HepG2 (cell line): Measurements from ENCODE around the gene SKP2. TPM values are rescaled to one million over a fixed set of nuclear protein-coding genes. Genes with fewer than 3 reads are reported as not detected.

Source experiments
- ARHGAP35 ChIP-seq: sonication (generic); formaldehyde crosslinking; IDR thresholded peaks from 2 replicates; pipeline ENCODE4 v1.9.0; 2022; ENCODE audit warnings: mild to moderate bottlenecking, inconsistent platforms, moderate library complexity, missing genetic modification reagents, borderline replicate concordance
- HNRNPL ChIP-seq: fragments of 200-400 bp; formaldehyde crosslinking; IDR thresholded peaks from 2 replicates; pipeline ENCODE4 v1.6.1; 2017; ENCODE audit warnings: mild to moderate bottlenecking, low read depth, low read length
- MXI1 ChIP-seq: IDR thresholded peaks from 3 replicates; pipeline ENCODE4 v1.6.1; 2012; ENCODE audit warnings: low read depth, low read length, inconsistent platforms, borderline replicate concordance
- RFX1 ChIP-seq: fragments of 450-650 bp; IDR thresholded peaks from 2 replicates; pipeline ENCODE4 v1.6.1; 2017
- SAP130 ChIP-seq: IDR thresholded peaks from 2 replicates; pipeline ENCODE4 v1.6.1; 2016; ENCODE audit warnings: low read depth
- STAG1 ChIP-seq: sonication (generic); formaldehyde crosslinking; IDR thresholded peaks from 2 replicates; pipeline ENCODE4 v1.4.0; 2020; ENCODE audit warnings: missing genetic modification reagents
- ZNF747 ChIP-seq: sonication (generic); formaldehyde crosslinking; IDR thresholded peaks from 2 replicates; pipeline ENCODE4 v1.8.1; 2023; ENCODE audit warnings: missing genetic modification reagents, mild to moderate bottlenecking, borderline replicate concordance
- polyA plus RNA-seq, 8 experiments: library from polyadenylated mRNA; depleted of rRNA in 3 of 8; stranded (reverse) in 7 of 8; unstranded in 1 of 8; fragments of >200 nt; fragmentation: Illumina TruSeq in 4 of 8; extraction: Trizol in 4 of 8; gene quantifications; 2 replicates each; pipeline versions ENCODE4 v1.2.1 to v1.2.3, GENCODE V29; 2011 to 2016; ENCODE audit warnings: low read depth in 4 of 8, missing spikeins in 1 of 8, mixed read lengths in 1 of 8; ENCODE audit not compliant: insufficient read depth in 1 of 8
- total RNA-seq, 5 experiments: library from RNA; depleted of rRNA; stranded (reverse); fragments of >200 nt; fragmentation: Illumina TruSeq; extraction: Trizol; gene quantifications; 2 replicates each; pipeline ENCODE4 v1.2.3, GENCODE V29; 2016; ENCODE audit warnings: low read depth in 1 of 5
- TF ChIP-seq, protein P1 (sequence below): sonication (generic); formaldehyde crosslinking; IDR thresholded peaks from 2 replicates; pipeline ENCODE4 v1.8.1; 2023; ENCODE audit warnings: mild to moderate bottlenecking, moderate library complexity, missing genetic modification reagents
- TF ChIP-seq, protein P2 (sequence below): sonication (generic); formaldehyde crosslinking; IDR thresholded peaks from 2 replicates; pipeline ENCODE4 v1.4.0; 2020; ENCODE audit warnings: mild to moderate bottlenecking, missing genetic modification reagents
- TF ChIP-seq, protein P3 (sequence below): IDR thresholded peaks from 2 replicates; pipeline ENCODE4 v1.6.1; 2016; ENCODE audit warnings: low read depth, missing genetic modification reagents, missing compliant biosample characterization
- TF ChIP-seq, protein P4 (sequence below): IDR thresholded peaks from 2 replicates; pipeline ENCODE4 v1.6.1; 2016
- TF ChIP-seq, protein P5 (sequence below): sonication (generic); formaldehyde crosslinking; IDR thresholded peaks from 2 replicates; pipeline ENCODE4 v1.9.0; 2021; ENCODE audit warnings: mild to moderate bottlenecking, missing genetic modification reagents

SKP2 gene
- total and polyA plus RNA-seq, 2 of the 13 experiments (the other 11 are each of a cell fraction or from before 2014, with no cell fraction given) = 29.6 to 84.1 TPM

DNA sequence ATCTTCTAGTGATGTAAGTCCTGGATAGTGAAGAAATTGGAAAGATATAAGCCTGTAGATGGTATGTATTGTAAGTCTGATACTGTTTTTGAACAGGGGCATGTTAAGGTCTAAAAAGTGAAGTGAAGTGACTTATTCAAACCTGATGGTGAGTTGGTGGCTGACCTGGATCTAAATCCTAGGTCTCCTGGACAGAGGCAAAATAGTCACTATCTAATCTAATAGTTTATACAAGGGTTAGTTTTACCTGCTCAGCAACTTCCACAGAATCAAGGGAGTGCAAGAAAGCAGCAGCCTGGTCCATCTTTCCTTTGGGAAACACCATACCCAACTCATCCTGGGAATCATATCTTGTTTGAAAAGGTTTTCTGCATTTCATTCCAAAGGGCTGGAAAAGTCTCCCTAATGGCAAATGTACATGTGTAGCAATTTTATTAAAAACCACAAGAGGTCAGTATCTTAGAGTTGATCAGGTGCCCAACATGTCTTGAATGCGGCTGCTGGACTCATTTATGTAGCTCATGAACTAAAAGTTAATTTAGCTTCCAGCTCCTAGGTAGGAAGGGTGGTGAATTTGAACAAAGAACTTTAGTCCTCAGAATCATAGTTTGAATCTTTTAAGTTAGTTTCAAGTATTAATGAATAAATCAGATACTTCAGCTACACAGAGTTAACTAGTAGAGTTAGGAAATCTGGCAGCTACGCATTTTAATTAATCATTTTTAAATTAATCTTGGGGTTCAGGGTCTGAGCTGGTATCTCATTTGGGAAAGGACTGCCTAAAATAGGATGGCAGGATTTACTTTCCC lies 26.0 kb downstream of the SKP2 start (continued):
- TF ChIP-seq, protein P1, sequence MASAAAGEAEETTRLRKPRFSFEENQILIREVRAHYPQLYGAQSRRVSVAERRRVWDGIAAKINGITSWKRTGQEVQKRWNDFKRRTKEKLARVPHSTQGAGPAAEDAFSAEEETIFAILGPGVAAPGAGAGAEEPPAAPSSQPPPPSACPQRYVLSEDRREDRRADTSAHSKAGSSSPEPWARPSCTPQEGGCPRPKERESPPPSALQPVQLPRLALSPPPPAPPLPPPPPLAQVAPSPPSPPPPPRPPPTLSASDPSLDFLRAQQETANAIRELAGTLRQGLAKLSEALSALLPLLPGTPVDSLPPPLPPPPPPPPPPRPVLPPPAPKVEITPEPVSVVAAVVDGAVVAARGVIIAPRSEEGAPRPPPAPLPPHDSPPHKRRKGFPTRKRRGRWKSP = no peak
- TF ChIP-seq ARHGAP35 (CRISPR knock-in tag) = no peak
- no peak for TF ChIP-seq HNRNPL
- TF ChIP-seq, protein P2, sequence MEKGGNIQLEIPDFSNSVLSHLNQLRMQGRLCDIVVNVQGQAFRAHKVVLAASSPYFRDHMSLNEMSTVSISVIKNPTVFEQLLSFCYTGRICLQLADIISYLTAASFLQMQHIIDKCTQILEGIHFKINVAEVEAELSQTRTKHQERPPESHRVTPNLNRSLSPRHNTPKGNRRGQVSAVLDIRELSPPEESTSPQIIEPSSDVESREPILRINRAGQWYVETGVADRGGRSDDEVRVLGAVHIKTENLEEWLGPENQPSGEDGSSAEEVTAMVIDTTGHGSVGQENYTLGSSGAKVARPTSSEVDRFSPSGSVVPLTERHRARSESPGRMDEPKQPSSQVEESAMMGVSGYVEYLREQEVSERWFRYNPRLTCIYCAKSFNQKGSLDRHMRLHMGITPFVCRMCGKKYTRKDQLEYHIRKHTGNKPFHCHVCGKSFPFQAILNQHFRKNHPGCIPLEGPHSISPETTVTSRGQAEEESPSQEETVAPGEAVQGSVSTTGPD (CRISPR knock-in tag) = no peak
- 0 out of 2 replicates have a peak, but pooled peaks have one; percentile 14 for TF ChIP-seq SAP130 (CRISPR knock-in tag)
- TF ChIP-seq RFX1 = no peak
- peak; percentile 66 for TF ChIP-seq STAG1
- no peak for TF ChIP-seq ZNF747 (CRISPR knock-in tag)
- TF ChIP-seq, protein P3, sequence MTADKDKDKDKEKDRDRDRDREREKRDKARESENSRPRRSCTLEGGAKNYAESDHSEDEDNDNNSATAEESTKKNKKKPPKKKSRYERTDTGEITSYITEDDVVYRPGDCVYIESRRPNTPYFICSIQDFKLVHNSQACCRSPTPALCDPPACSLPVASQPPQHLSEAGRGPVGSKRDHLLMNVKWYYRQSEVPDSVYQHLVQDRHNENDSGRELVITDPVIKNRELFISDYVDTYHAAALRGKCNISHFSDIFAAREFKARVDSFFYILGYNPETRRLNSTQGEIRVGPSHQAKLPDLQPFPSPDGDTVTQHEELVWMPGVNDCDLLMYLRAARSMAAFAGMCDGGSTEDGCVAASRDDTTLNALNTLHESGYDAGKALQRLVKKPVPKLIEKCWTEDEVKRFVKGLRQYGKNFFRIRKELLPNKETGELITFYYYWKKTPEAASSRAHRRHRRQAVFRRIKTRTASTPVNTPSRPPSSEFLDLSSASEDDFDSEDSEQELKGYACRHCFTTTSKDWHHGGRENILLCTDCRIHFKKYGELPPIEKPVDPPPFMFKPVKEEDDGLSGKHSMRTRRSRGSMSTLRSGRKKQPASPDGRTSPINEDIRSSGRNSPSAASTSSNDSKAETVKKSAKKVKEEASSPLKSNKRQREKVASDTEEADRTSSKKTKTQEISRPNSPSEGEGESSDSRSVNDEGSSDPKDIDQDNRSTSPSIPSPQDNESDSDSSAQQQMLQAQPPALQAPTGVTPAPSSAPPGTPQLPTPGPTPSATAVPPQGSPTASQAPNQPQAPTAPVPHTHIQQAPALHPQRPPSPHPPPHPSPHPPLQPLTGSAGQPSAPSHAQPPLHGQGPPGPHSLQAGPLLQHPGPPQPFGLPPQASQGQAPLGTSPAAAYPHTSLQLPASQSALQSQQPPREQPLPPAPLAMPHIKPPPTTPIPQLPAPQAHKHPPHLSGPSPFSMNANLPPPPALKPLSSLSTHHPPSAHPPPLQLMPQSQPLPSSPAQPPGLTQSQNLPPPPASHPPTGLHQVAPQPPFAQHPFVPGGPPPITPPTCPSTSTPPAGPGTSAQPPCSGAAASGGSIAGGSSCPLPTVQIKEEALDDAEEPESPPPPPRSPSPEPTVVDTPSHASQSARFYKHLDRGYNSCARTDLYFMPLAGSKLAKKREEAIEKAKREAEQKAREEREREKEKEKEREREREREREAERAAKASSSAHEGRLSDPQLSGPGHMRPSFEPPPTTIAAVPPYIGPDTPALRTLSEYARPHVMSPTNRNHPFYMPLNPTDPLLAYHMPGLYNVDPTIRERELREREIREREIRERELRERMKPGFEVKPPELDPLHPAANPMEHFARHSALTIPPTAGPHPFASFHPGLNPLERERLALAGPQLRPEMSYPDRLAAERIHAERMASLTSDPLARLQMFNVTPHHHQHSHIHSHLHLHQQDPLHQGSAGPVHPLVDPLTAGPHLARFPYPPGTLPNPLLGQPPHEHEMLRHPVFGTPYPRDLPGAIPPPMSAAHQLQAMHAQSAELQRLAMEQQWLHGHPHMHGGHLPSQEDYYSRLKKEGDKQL = no peak
- TF ChIP-seq, protein P4, sequence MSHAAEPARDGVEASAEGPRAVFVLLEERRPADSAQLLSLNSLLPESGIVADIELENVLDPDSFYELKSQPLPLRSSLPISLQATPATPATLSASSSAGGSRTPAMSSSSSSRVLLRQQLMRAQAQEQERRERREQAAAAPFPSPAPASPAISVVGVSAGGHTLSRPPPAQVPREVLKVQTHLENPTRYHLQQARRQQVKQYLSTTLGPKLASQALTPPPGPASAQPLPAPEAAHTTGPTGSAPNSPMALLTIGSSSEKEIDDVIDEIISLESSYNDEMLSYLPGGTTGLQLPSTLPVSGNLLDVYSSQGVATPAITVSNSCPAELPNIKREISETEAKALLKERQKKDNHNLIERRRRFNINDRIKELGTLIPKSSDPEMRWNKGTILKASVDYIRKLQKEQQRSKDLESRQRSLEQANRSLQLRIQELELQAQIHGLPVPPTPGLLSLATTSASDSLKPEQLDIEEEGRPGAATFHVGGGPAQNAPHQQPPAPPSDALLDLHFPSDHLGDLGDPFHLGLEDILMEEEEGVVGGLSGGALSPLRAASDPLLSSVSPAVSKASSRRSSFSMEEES (CRISPR knock-in tag) = no peak
- no peak for TF ChIP-seq MXI1
- TF ChIP-seq, protein P5, sequence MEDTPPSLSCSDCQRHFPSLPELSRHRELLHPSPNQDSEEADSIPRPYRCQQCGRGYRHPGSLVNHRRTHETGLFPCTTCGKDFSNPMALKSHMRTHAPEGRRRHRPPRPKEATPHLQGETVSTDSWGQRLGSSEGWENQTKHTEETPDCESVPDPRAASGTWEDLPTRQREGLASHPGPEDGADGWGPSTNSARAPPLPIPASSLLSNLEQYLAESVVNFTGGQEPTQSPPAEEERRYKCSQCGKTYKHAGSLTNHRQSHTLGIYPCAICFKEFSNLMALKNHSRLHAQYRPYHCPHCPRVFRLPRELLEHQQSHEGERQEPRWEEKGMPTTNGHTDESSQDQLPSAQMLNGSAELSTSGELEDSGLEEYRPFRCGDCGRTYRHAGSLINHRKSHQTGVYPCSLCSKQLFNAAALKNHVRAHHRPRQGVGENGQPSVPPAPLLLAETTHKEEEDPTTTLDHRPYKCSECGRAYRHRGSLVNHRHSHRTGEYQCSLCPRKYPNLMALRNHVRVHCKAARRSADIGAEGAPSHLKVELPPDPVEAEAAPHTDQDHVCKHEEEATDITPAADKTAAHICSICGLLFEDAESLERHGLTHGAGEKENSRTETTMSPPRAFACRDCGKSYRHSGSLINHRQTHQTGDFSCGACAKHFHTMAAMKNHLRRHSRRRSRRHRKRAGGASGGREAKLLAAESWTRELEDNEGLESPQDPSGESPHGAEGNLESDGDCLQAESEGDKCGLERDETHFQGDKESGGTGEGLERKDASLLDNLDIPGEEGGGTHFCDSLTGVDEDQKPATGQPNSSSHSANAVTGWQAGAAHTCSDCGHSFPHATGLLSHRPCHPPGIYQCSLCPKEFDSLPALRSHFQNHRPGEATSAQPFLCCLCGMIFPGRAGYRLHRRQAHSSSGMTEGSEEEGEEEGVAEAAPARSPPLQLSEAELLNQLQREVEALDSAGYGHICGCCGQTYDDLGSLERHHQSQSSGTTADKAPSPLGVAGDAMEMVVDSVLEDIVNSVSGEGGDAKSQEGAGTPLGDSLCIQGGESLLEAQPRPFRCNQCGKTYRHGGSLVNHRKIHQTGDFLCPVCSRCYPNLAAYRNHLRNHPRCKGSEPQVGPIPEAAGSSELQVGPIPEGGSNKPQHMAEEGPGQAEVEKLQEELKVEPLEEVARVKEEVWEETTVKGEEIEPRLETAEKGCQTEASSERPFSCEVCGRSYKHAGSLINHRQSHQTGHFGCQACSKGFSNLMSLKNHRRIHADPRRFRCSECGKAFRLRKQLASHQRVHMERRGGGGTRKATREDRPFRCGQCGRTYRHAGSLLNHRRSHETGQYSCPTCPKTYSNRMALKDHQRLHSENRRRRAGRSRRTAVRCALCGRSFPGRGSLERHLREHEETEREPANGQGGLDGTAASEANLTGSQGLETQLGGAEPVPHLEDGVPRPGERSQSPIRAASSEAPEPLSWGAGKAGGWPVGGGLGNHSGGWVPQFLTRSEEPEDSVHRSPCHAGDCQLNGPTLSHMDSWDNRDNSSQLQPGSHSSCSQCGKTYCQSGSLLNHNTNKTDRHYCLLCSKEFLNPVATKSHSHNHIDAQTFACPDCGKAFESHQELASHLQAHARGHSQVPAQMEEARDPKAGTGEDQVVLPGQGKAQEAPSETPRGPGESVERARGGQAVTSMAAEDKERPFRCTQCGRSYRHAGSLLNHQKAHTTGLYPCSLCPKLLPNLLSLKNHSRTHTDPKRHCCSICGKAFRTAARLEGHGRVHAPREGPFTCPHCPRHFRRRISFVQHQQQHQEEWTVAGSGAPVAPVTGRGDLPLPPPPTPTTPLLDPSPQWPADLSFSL = no peak
